ENCODE data around the gene SMG6. TPM values are rescaled to one million over a fixed set of nuclear protein-coding genes. Genes with fewer than 3 reads are reported as not detected.

The SMG6 gene
- total and polyA plus RNA-seq, 2 experiments from 2014 or later, result 11.9 to 19.9 TPM

- H3K36me3 ChIP-seq (replicated peaks; ENCODE audit: insufficient read depth, low read depth), result no peaks in the 10 kb centered on the region
- no peaks in the 10 kb centered on the region for H3K9me3 ChIP-seq (ENCODE audit: low read depth)
- TF ChIP-seq EZH2phosphoT487 (IDR thresholded peaks at IDR 0.05; ENCODE audit: low read depth, severe bottlenecking, unreplicated experiment) (no peak), CTCF (IDR thresholded peaks at IDR 0.05; ENCODE audit: poor library complexity) (no peak)
- 82% methylated on average over 1 of the region's 1 CpG for WGBS (ENCODE audit: low lambda C conversion rate, missing lambda C conversion rate)
- no peak overlapping the region for H3K4me2 ChIP-seq
- H2AFZ ChIP-seq, result no peak overlapping the region
- no peaks in the 10 kb centered on the region for H4K20me1 ChIP-seq (ENCODE audit: insufficient read depth, poor library complexity, severe bottlenecking)
- no peaks in the 10 kb centered on the region for H3K79me2 ChIP-seq
- no peak overlapping the region for H3K4me3 ChIP-seq
- H3K27ac ChIP-seq, result no peak overlapping the region
- no peaks in the 10 kb centered on the region for H3K4me1 ChIP-seq (ENCODE audit: insufficient read depth)
- DNase-seq (ENCODE audit: low spot score), result no peak
- H3K9me2 ChIP-seq (replicated peaks; ENCODE audit: insufficient read depth), result no peaks in the 10 kb centered on the region
- no peaks in the 10 kb centered on the region for H3K27me3 ChIP-seq
Measured at GRCh38 chr17:2275722-2276121, 27.9 kb downstream of the SMG6 start.

- H3K27ac ChIP-seq, result no peak overlapping the region
- H4K20me1 ChIP-seq (ENCODE audit: insufficient read depth, poor library complexity, severe bottlenecking), result no peaks in the 10 kb centered on the region
- no peaks in the 10 kb centered on the region for H3K9me3 ChIP-seq (ENCODE audit: low read depth)
- no peaks in the 10 kb centered on the region for H3K9me2 ChIP-seq (replicated peaks; ENCODE audit: insufficient read depth)
- no peak overlapping the region for H3K4me3 ChIP-seq
- H3K79me2 ChIP-seq, result no peaks in the 10 kb centered on the region
- no peaks in the 10 kb centered on the region for H3K27me3 ChIP-seq
- TF ChIP-seq EZH2 (IDR thresholded peaks at IDR 0.05; ENCODE audit: borderline replicate concordance) (no peak), EZH2phosphoT487 (IDR thresholded peaks at IDR 0.05; ENCODE audit: low read depth, severe bottlenecking, unreplicated experiment) (no peak), CTCF (IDR thresholded peaks at IDR 0.05; ENCODE audit: poor library complexity) (no peak)
- H3K4me2 ChIP-seq, result no peak overlapping the region
- no peaks in the 10 kb centered on the region for H3K36me3 ChIP-seq (replicated peaks; ENCODE audit: insufficient read depth, low read depth)
- WGBS (ENCODE audit: low lambda C conversion rate, missing lambda C conversion rate), result 30% methylated on average over 2 of the region's 2 CpGs
- H3K4me1 ChIP-seq (ENCODE audit: insufficient read depth), result no peaks in the 10 kb centered on the region
- no peak for DNase-seq (ENCODE audit: low spot score)
- H2AFZ ChIP-seq, result no peak overlapping the region
Measured at GRCh38 chr17:2274414-2274813, 29.2 kb downstream of the SMG6 start.

GRCh38 chr17:2271985-2272702 is 31.4 kb downstream of the SMG6 start:
- Histone ChIP-seq H3K27me3 (no peaks in the 10 kb centered on the region), H3K36me3 (replicated peaks; ENCODE audit: insufficient read depth, low read depth) (no peaks in the 10 kb centered on the region), H3K9me3 (ENCODE audit: low read depth) (no peaks in the 10 kb centered on the region), H3K9me2 (replicated peaks; ENCODE audit: insufficient read depth) (no peaks in the 10 kb centered on the region), H3K4me1 (ENCODE audit: insufficient read depth) (no peaks in the 10 kb centered on the region), H3K4me2 (no peak overlapping the region), H3K27ac (no peak overlapping the region), H3K4me3 (no peak overlapping the region), H3K79me2 (no peaks in the 10 kb centered on the region), H4K20me1 (ENCODE audit: insufficient read depth, poor library complexity, severe bottlenecking) (no peaks in the 10 kb centered on the region), H2AFZ (no peak overlapping the region)
- no peak for TF ChIP-seq EZH2 (IDR thresholded peaks at IDR 0.05; ENCODE audit: borderline replicate concordance)
- TF ChIP-seq CTCF (IDR thresholded peaks at IDR 0.05; ENCODE audit: poor library complexity), result no peak
- TF ChIP-seq EZH2phosphoT487 (IDR thresholded peaks at IDR 0.05; ENCODE audit: low read depth, severe bottlenecking, unreplicated experiment), result no peak
- WGBS (ENCODE audit: low lambda C conversion rate, missing lambda C conversion rate), result 98% methylated on average over 3 of the region's 3 CpGs
- DNase-seq (ENCODE audit: low spot score), result no peak

All from hepatocyte (in vitro differentiated cells).